HepG2 (cell line): Measurements from ENCODE around the gene FAM114A1. TPM values are rescaled to one million over a fixed set of nuclear protein-coding genes. Genes with fewer than 3 reads are reported as not detected.

Source experiments
- ARID3A ChIP-seq: IDR thresholded peaks from 2 replicates; pipeline ENCODE4 v1.6.1; 2012; ENCODE audit warnings: low read depth, low read length, improper control_type of control experiment
- CC2D1A ChIP-seq: sonication (generic); formaldehyde crosslinking; IDR thresholded peaks from 2 replicates; pipeline ENCODE4 v1.8.1; 2023; ENCODE audit warnings: mild to moderate bottlenecking, missing genetic modification reagents
- DBP ChIP-seq: sonication (generic); formaldehyde crosslinking; IDR thresholded peaks from 2 replicates; pipeline ENCODE4 v1.4.0; 2020; ENCODE audit warnings: missing genetic modification reagents; ENCODE audit errors: not compliant biosample characterization
- DMTF1 ChIP-seq: sonication (generic); formaldehyde crosslinking; IDR thresholded peaks from 2 replicates; pipeline ENCODE4 v1.4.0; 2020; ENCODE audit warnings: mild to moderate bottlenecking, missing genetic modification reagents
- DPF2 ChIP-seq: sonication (generic); formaldehyde crosslinking; IDR thresholded peaks from 2 replicates; pipeline ENCODE4 v1.4.0; 2020; ENCODE audit warnings: mild to moderate bottlenecking, low read depth, missing genetic modification reagents, borderline replicate concordance
- ELK4 ChIP-seq: sonication (generic); formaldehyde crosslinking; IDR thresholded peaks from 2 replicates; pipeline ENCODE4 v1.9.0; 2021; ENCODE audit warnings: missing genetic modification reagents, borderline replicate concordance
- EP300 ChIP-seq, 3 experiments: sonication (generic) in 1 of 3; formaldehyde crosslinking in 1 of 3; IDR thresholded peaks; 2 replicates each; pipeline versions ENCODE4 v1.5.1 to v1.6.1; 2011 to 2020; ENCODE audit warnings: low read depth in 2 of 3, low read length in 2 of 3, borderline replicate concordance in 1 of 3, improper control_type of control experiment in 1 of 3, mild to moderate bottlenecking in 1 of 3, missing genetic modification reagents in 1 of 3, moderate library complexity in 1 of 3
- FIP1L1 ChIP-seq: fragments of 200-400 bp; formaldehyde crosslinking; IDR thresholded peaks from 2 replicates; pipeline ENCODE4 v1.6.1; 2018; ENCODE audit warnings: low read depth, mild to moderate bottlenecking, low read length, moderate library complexity, borderline replicate concordance; ENCODE audit not compliant: insufficient read depth
- FLYWCH1 ChIP-seq: sonication (generic); formaldehyde crosslinking; IDR thresholded peaks from 2 replicates; pipeline ENCODE4 v1.8.1; 2023; ENCODE audit warnings: mild to moderate bottlenecking, missing genetic modification reagents
- GLI4 ChIP-seq: sonication (generic); formaldehyde crosslinking; IDR thresholded peaks from 2 replicates; pipeline ENCODE4 v1.5.1; 2020; ENCODE audit warnings: missing genetic modification reagents, mild to moderate bottlenecking, moderate library complexity, borderline replicate concordance
- HMG20B ChIP-seq: conservative IDR thresholded peaks from 2 replicates; pipeline ENCODE4 v1.6.1; 2016; ENCODE audit warnings: missing genetic modification reagents, missing compliant biosample characterization
- ISX ChIP-seq: sonication (generic); formaldehyde crosslinking; conservative IDR thresholded peaks from 2 replicates; pipeline ENCODE4 v1.5.0; 2020; ENCODE audit warnings: missing genetic modification reagents
- JUN ChIP-seq: sonication (generic); formaldehyde crosslinking; IDR thresholded peaks from 2 replicates; pipeline ENCODE4 v1.4.0; 2020; ENCODE audit warnings: mild to moderate bottlenecking, missing genetic modification reagents
- KDM3A ChIP-seq: IDR thresholded peaks from 2 replicates; pipeline ENCODE4 v1.6.1; 2018; ENCODE audit warnings: low read depth, missing compliant biosample characterization
- NCOA5 ChIP-seq: sonication (generic); formaldehyde crosslinking; IDR thresholded peaks from 2 replicates; pipeline ENCODE4 v1.4.0; 2020; ENCODE audit warnings: missing genetic modification reagents
- NPAS2 ChIP-seq: sonication (generic); formaldehyde crosslinking; IDR thresholded peaks from 2 replicates; pipeline ENCODE4 v1.8.0; 2022; ENCODE audit warnings: mild to moderate bottlenecking, missing genetic modification reagents, borderline replicate concordance
- NR1H2 ChIP-seq: sonication (generic); formaldehyde crosslinking; IDR thresholded peaks from 2 replicates; pipeline ENCODE4 v1.8.1; 2022; ENCODE audit warnings: low read depth, missing genetic modification reagents, borderline replicate concordance
- PLRG1 ChIP-seq: fragments of 450-650 bp; conservative IDR thresholded peaks from 2 replicates; pipeline ENCODE4 v1.6.1; 2016
- RFX3 ChIP-seq: IDR thresholded peaks from 2 replicates; pipeline ENCODE4 v1.6.1; 2016; ENCODE audit warnings: missing biosample characterization, missing genetic modification reagents
- ZFAT ChIP-seq: sonication (generic); formaldehyde crosslinking; conservative IDR thresholded peaks from 2 replicates; pipeline ENCODE4 v1.8.1; 2023; ENCODE audit warnings: missing genetic modification reagents, inconsistent platforms
- ZNF224 ChIP-seq: sonication (generic); formaldehyde crosslinking; IDR thresholded peaks from 2 replicates; pipeline ENCODE4 v1.5.0; 2020; ENCODE audit warnings: mild to moderate bottlenecking, missing genetic modification reagents
- ZNF230 ChIP-seq: sonication (generic); formaldehyde crosslinking; IDR thresholded peaks from 2 replicates; pipeline ENCODE4 v1.4.0; 2020; ENCODE audit warnings: mild to moderate bottlenecking, missing genetic modification reagents
- ZNF317 ChIP-seq: sonication (generic); formaldehyde crosslinking; IDR thresholded peaks from 2 replicates; pipeline ENCODE4 v1.5.0; 2020; ENCODE audit warnings: mild to moderate bottlenecking, missing genetic modification reagents
- ZNF75D ChIP-seq: sonication (generic); formaldehyde crosslinking; IDR thresholded peaks from 2 replicates; pipeline ENCODE4 v1.8.1; 2023; ENCODE audit warnings: missing genetic modification reagents, mild to moderate bottlenecking, borderline replicate concordance
- polyA plus RNA-seq, 8 experiments: library from polyadenylated mRNA; depleted of rRNA in 3 of 8; stranded (reverse) in 7 of 8; unstranded in 1 of 8; fragments of >200 nt; fragmentation: Illumina TruSeq in 4 of 8; extraction: Trizol in 4 of 8; gene quantifications; 2 replicates each; pipeline versions ENCODE4 v1.2.1 to v1.2.3, GENCODE V29; 2011 to 2016; ENCODE audit warnings: low read depth in 4 of 8, missing spikeins in 1 of 8, mixed read lengths in 1 of 8; ENCODE audit not compliant: insufficient read depth in 1 of 8
- total RNA-seq, 5 experiments: library from RNA; depleted of rRNA; stranded (reverse); fragments of >200 nt; fragmentation: Illumina TruSeq; extraction: Trizol; gene quantifications; 2 replicates each; pipeline ENCODE4 v1.2.3, GENCODE V29; 2016; ENCODE audit warnings: low read depth in 1 of 5

FAM114A1 gene
- total and polyA plus RNA-seq, 2 of the 13 experiments (the other 11 are each of a cell fraction or from before 2014, with no cell fraction given) = 61.0 to 76.9 TPM

GRCh38 chr4:38904090-38904666 is 36.6 kb downstream of the FAM114A1 start (continued):
- TF ChIP-seq JUN (CRISPR knock-in tag) (no peak), ISX (CRISPR knock-in tag) (no peak), ZNF224 (no peak; the same call in 1 of the 2 replicates), ZNF230 (no peak), CC2D1A (CRISPR knock-in tag) (no peak), ELK4 (CRISPR knock-in tag) (no peak), ARID3A (0 out of 2 replicates have a peak, but pooled peaks have one; percentile 77), FIP1L1 (no peak), DPF2 (CRISPR knock-in tag) (no peak), ZNF317 (CRISPR knock-in tag) (no peak), FLYWCH1 (CRISPR knock-in tag) (no peak), DBP (CRISPR knock-in tag) (no peak), NPAS2 (CRISPR knock-in tag) (no peak), ZNF75D (CRISPR knock-in tag) (no peak), PLRG1 (no peak), GLI4 (no peak), NCOA5 (CRISPR knock-in tag) (no peak), KDM3A (CRISPR knock-in tag) (no peak), NR1H2 (CRISPR knock-in tag) (no peak), RFX3 (CRISPR knock-in tag) (0 out of 2 replicates have a peak, but pooled peaks have one; percentile 16), ZFAT (no peak), EP300 (IDR thresholded peaks at IDR 0.05; ENCODE audit: low read depth in 2 of 2, low read length in 2 of 2) (peak in 1 of 2 experiments; percentile 75; a peak in 2 of 4 replicates), EP300 (CRISPR knock-in tag; IDR thresholded peaks at IDR 0.05; ENCODE audit: borderline replicate concordance) (0 out of 2 replicates have a peak, but pooled peaks have one; percentile 25), HMG20B (CRISPR knock-in tag) (no peak), DMTF1 (no peak)
